K562 (cell line): ENCODE results near the gene SPG21. TPM values are rescaled to one million over a fixed set of nuclear protein-coding genes. Genes with fewer than 3 reads are reported as not detected.

Source experiments
- ATAC-seq: fragments of 200-7000 bp; cut with Tn5 transposase; 3 replicates; pipeline ENCODE4 v1.9.1; 2020; ENCODE audit warnings: moderate library complexity
- BruUV-seq: library from RNA; stranded (reverse); fragments of 400-500 nt; replicated peaks from 2 replicates; lab custom pipeline; 2021; lab: Mats Ljungman, UMichigan
- CTCF ChIA-PET: fragments of 300-600 bp; formaldehyde crosslinking; extraction: SDS; loops from one replicate; lab custom pipeline; 2021; ENCODE audit warnings: low intra/inter-chr PET ratio; lab: Yijun Ruan, JAX
- POLR2A ChIA-PET: fragments of 300-600, 350-650 bp; sonication (Branson Sonifier 250); formaldehyde crosslinking; extraction: SDS; loops from one replicate; lab custom pipeline; 2021; ENCODE audit warnings: antibody characterized with exemption, inconsistent platforms; lab: Yijun Ruan, JAX
- DNase-seq, 4 experiments: peaks; one replicate each; pipeline versions ENCODE4 v3.0.0 to v3.0.0-alpha.2; 2011 to 2018; ENCODE audit warnings: low spot score in 3 of 4, mixed read lengths in 3 of 4; ENCODE audit errors: extremely low read depth in 1 of 4
- FAIRE-seq: peaks from 2 replicates; lab custom pipeline; 2011; peaks lifted over from hg19 to GRCh38; lab: Jason Lieb, UNC
- H2AFZ ChIP-seq: 2 replicates; pipeline ENCODE4 v1.6.0; 2011; ENCODE audit warnings: low read depth, low read length, control low read depth, inconsistent platforms
- H3K27ac ChIP-seq: fragments of 200-600 bp; 3 replicates; pipeline ENCODE4 v1.8.0; 2011; ENCODE audit warnings: low read depth, mild to moderate bottlenecking, control low read depth, inconsistent platforms, low read length, moderate library complexity, mixed read lengths; ENCODE audit errors: extremely low read depth
- H3K27me3 ChIP-seq, 2 experiments: fragments of 300-600 bp in 1 of 2; 2 replicates in 1 of 2; 3 replicates in 1 of 2; pipeline versions ENCODE4 v1.6.0 to v1.8.0; 2011; ENCODE audit warnings: inconsistent platforms in 2 of 2, low read length in 2 of 2, mild to moderate bottlenecking in 1 of 2, mixed read lengths in 1 of 2, moderate library complexity in 1 of 2; ENCODE audit not compliant: control insufficient read depth in 2 of 2, insufficient read depth in 2 of 2
- H3K36me3 ChIP-seq: fragments of 300-600 bp; 3 replicates; pipeline ENCODE4 v1.8.0; 2011; ENCODE audit warnings: mild to moderate bottlenecking, low read length, inconsistent platforms; ENCODE audit not compliant: control insufficient read depth, insufficient read depth
- H3K4me1 ChIP-seq, 2 experiments: fragments of 200-600 bp in 1 of 2; replicated peaks in 1 of 2; 2 replicates in 1 of 2; 3 replicates in 1 of 2; pipeline versions ENCODE4 v1.5.1 to v1.8.0; 2011; ENCODE audit warnings: inconsistent platforms in 2 of 2, low read length in 2 of 2, mild to moderate bottlenecking in 1 of 2, mixed read lengths in 1 of 2, moderate library complexity in 1 of 2; ENCODE audit not compliant: control insufficient read depth in 2 of 2, insufficient read depth in 2 of 2
- H3K4me2 ChIP-seq: 2 replicates; pipeline ENCODE4 v1.6.1; 2011; ENCODE audit warnings: low read length, control low read depth, inconsistent platforms, mixed read lengths; ENCODE audit not compliant: insufficient read depth
- H3K4me3 ChIP-seq: fragments of 200-600 bp; sonication (generic), shearing (Covaris generic); 2 replicates; pipeline ENCODE4 v1.5.1; 2016; ENCODE audit warnings: control low read depth, inconsistent platforms
- H3K79me2 ChIP-seq: fragments of 200-600 bp; 3 replicates; pipeline ENCODE4 v1.8.0; 2011; ENCODE audit warnings: low read length, inconsistent platforms; ENCODE audit not compliant: control insufficient read depth, insufficient read depth
- H3K9ac ChIP-seq, 2 experiments: 2 replicates each; pipeline versions ENCODE4 v1.6.0 to v1.6.1; 2011; ENCODE audit warnings: low read depth in 2 of 2, low read length in 2 of 2, control low read depth in 1 of 2, inconsistent platforms in 1 of 2, mild to moderate bottlenecking in 1 of 2, mixed read lengths in 1 of 2; ENCODE audit not compliant: insufficient read depth in 1 of 2
- H3K9me1 ChIP-seq: one replicate; pipeline ENCODE4 v1.6.0; 2011; ENCODE audit warnings: inconsistent platforms, mild to moderate bottlenecking, low read length, moderate library complexity; ENCODE audit not compliant: control insufficient read depth, insufficient read depth
- H3K9me3 ChIP-seq: replicated peaks from 2 replicates; pipeline ENCODE4 v1.5.1; 2011; ENCODE audit warnings: low read depth, low read length, inconsistent platforms; ENCODE audit not compliant: control insufficient read depth, insufficient read depth
- H4K20me1 ChIP-seq: replicated peaks from 2 replicates; pipeline ENCODE4 v1.6.1; 2011; ENCODE audit warnings: low read length, inconsistent platforms, mixed read lengths; ENCODE audit not compliant: control insufficient read depth, insufficient read depth
- BCLAF1 ChIP-seq, 2 experiments: fragments of 450-650 bp in 1 of 2; IDR thresholded peaks; 2 replicates each; pipeline ENCODE4 v1.6.1; 2011 to 2017; ENCODE audit warnings: low read depth in 2 of 2, antibody characterized with exemption in 1 of 2, borderline replicate concordance in 1 of 2, low read length in 1 of 2, mild to moderate bottlenecking in 1 of 2, mixed read lengths in 1 of 2; ENCODE audit not compliant: control insufficient read depth in 1 of 2
- BRD4 ChIP-seq: fragments of 200-600 bp; sonication (generic); IDR thresholded peaks from 2 replicates; pipeline ENCODE4 v1.6.1; 2017; ENCODE audit warnings: inconsistent platforms
- HMBOX1 ChIP-seq: sonication (generic); IDR thresholded peaks from 2 replicates; pipeline ENCODE4 v1.6.1; 2016
- SIN3B ChIP-seq: fragments of 450-650 bp; IDR thresholded peaks from 2 replicates; pipeline ENCODE4 v1.6.1; 2017; ENCODE audit warnings: low read depth, mild to moderate bottlenecking, moderate library complexity
- WGBS: fragments of 100-300 bp; shearing (Covaris generic); methylation state at CpG from one replicate; pipeline ENCODE4 v1.1.6; 2016; ENCODE audit warnings: low coverage, mixed read lengths; ENCODE audit not compliant: insufficient coverage; ENCODE audit errors: missing lambda C conversion rate; 5-methylcytosine and 5-hydroxymethylcytosine counted together
- in situ Hi-C: fragments of 300-500 bp; cut with MboI; formaldehyde crosslinking; loops from 4 replicates; pipeline ENCODE4 v1.15.0; 2018; ENCODE audit warnings: inconsistent platforms, mixed read lengths
- intact Hi-C: fragments of 100-400 bp; cut with micrococcal nuclease; formaldehyde crosslinking; loops from 2 replicates; pipeline ENCODE4 v1.14.2; 2022
- polyA plus RNA-seq, 8 experiments: library from polyadenylated mRNA; depleted of rRNA in 4 of 8; stranded (reverse) in 5 of 8; unstranded in 3 of 8; fragments of >200 nt; fragmentation: Nextera tagmentation in 2 of 8; fragmentation: Illumina TruSeq in 1 of 8; extraction: Ambion mirVana in 2 of 8; extraction: Trizol in 1 of 8; gene quantifications; 2 replicates each; pipeline versions ENCODE4 v1.2.1 to v1.2.3, GENCODE V29; 2011 to 2014; ENCODE audit warnings: inconsistent platforms in 1 of 8, missing spikeins in 1 of 8
- total RNA-seq, 7 experiments: library from RNA; depleted of rRNA in 6 of 7; stranded (reverse); fragments of >200 nt in 6 of 7; fragmentation: Illumina TruSeq in 2 of 7; extraction: Trizol in 2 of 7; gene quantifications; 2 replicates each; pipeline versions ENCODE4 v1.2.1 to v1.2.3, GENCODE V29; 2011 to 2021; ENCODE audit warnings: low replicate concordance in 1 of 7

SPG21 gene
- total and polyA plus RNA-seq, 9 of the 15 experiments (the other 6 are each of a cell fraction or from before 2014, with no cell fraction given) = 22.8 to 98.8 (median 65.1) TPM

GRCh38 chr15:64969401-64969800 lies 20.3 kb downstream of the SPG21 start (continued):
- TF ChIP-seq BCLAF1 (IDR thresholded peaks at IDR 0.05; ENCODE audit: borderline replicate concordance in 1 of 2, control insufficient read depth in 1 of 2, low read depth in 2 of 2, low read length in 1 of 2) (no peak), SIN3B (no peak)

- Histone ChIP-seq H3K9me1 (no peaks in the 10 kb centered on the region), H3K27me3 (no peaks in the 10 kb centered on the region)
- TF ChIP-seq HMBOX1 (peak; percentile 45; the same call in 1 of the 2 replicates), BRD4 (no peak)
- TF ChIP-seq, all 486 proteins: peak for 1
- H3K4me1 ChIP-seq = no peaks in the 10 kb centered on the region
- no peaks in the 10 kb centered on the region for H3K79me2 ChIP-seq
- CTCF ChIA-PET = no interaction called here
- H3K9ac ChIP-seq = no peak overlapping the region
- H3K4me3 ChIP-seq = no peak overlapping the region
- H3K27ac ChIP-seq = no peak overlapping the region
- H3K4me2 ChIP-seq = no peak overlapping the region
- no peak overlapping the region for H2AFZ ChIP-seq
- in situ Hi-C loops (no loop called here), intact Hi-C loops (no loop called here)
- FAIRE-seq (no peak), DNase-seq (no peak), ATAC-seq (no peak)
- H3K36me3 ChIP-seq = peaks cover 75% of the 10 kb centered on the region
- POLR2A ChIA-PET = no interaction called here
- no peaks in the 10 kb centered on the region for H4K20me1 ChIP-seq
- 82% methylated on average over 5 of the region's 5 CpGs for WGBS
- BruUV-seq = no TSS peak
- H3K9me3 ChIP-seq = no peaks in the 10 kb centered on the region
These were observed 28.7 kb downstream of the SPG21 start for GRCh38 chr15:64961013-64961412.
